CD4-positive, alpha-beta T cell treated with Interleukin-6 for 4 hours (primary cell): ENCODE data around the gene FAM177B.
A peak's percentile ranks its signal among the peaks of the same experiment; 100 is the strongest.

Experiments
- DNase-seq: peaks from one replicate; pipeline ENCODE4 v3.0.0-alpha.2; 2020; ENCODE audit warnings: mixed read lengths

The FAM177B gene

DNA sequence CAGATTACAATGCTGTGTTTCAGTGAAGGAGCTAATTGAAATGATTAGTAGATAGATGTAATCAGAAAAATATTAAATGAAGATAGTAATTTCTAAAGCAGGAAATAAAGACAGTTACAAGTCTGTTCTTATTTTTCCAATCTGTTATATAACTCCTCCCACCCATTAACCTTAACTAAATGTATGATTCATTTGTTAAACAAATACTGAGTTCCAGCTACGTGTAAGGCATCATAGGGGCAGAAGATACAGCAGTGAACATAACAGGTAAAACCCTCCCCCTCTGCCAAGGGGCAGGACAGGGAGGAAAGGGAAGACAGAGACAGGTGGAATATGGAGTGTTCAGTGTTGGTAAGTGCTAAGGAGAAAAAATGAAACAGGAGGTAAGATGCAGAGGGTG is at the start of gene FAM177B:
Gene FAM177B, plus strand, starts transcription at position 231 of the 400 bp plus-strand sequence. CDS start 9,344 bp downstream, outside the sequence.
- DNase-seq = no peak

DNA sequence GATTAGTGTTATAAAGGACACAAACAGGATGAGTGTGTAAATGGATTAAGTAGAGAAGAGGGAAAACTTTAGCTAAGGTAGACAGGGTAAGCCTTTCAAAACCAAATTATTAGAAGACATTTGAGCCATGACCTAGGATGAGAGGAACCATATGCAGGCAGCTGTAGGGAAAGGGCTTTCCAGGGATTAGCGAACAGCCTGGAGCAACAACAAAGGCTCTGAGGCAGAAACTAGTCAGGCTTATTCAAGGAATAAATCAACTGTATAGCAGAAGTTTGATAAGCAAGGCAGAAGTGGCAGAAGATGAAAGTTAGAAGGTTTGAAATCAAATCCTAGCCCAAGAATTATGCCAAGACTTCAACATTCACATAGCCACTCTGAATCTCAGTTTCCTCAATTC is 46.0 kb upstream of the FAM177B start:
- DNase-seq = no peak

DNA sequence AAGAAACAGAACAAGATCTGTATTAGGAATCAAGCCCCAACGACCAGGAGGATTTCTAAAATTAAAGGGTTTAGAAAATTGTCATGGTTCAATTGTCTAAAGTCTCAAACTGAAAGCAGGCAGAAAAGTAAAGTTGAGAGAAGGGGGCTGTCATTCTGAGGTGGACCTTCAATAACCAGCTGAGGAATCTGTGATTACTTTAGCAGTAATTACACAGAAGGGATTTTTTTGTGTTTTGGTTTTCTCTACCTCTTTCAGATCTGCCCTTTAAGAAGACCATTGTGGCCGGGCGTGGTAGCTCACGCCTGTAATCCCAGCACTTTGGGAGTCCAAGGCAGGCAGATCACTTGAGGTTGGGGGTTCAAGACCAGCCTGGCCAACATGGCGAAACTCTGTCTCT is 42.1 kb upstream of the FAM177B start:
- no peak for DNase-seq

DNA sequence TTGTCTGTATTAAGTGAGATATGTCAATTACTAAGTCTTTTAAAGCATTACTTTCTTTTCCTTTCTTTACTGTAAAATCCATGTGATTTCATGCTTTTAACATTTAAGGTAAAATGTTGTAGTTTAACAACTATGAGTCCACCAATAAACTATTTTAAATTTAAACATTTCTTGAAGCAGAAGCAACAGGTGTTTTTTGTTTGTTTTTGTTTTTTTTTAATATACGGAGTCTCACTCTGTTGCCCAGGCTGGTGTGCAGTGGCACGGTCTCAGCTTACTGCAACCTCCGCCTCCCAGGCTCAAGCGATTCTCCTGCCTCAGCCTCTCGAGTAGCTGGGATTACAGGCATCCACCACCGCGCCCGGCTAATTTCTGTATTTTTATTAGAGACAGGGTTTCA is 40.3 kb upstream of the FAM177B start:
- DNase-seq = no peak

DNA sequence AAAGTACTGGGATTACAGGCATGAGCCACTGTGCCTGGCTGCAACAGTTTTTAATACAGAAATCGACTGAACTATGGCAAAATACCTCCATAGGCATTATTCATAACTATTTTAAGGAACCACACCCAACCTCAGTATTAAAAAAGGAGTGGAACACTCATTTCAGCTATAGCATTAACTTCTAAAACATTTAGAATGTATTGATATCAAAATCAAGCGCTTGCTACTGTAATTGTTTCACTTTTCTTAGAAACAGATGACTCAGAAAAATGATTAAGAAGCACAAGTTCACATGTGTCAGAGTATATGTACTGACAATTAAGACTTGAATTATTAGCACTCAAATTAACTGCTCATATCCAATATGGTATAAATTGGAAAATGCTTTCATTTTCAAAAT is 39.8 kb upstream of the FAM177B start:
- DNase-seq = no peak

DNA sequence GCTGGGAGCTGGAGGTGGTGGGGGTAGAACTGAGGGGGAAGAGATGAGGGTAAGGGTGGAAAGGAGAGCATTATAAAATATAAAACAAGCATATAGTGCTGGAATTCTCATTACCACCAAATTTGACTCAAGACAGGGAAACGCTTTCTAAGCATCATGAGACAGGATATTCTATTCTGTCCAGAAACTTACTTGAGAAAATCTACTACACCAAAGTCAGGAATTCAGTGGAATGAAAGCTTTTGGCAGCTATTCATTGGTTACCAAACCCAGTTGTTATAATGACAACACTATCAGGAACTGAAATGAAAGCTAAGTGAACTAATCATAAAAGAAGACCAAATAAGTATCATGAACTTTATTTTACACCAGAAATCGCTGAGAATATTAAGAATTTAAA is 39.2 kb upstream of the FAM177B start:
- no peak for DNase-seq

DNA sequence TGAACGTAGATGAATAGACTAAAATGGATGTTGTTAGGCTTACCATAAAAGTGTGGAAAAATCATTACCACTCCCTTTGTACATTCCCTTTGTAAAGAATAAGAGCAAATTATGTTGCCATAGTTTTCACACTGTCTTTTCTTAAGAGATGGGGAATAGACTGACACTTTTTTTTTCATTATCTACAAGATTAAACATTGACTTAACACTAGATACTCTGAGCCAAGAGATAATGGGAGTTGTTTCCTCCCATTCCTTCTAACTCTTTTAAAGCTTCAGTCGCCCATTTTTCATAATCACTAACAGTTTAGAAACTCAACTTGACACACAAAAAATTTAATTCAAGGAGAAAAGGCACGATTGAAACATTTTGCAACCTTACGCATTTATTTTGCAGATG is 34.8 kb upstream of the FAM177B start:
- no peak for DNase-seq

DNA sequence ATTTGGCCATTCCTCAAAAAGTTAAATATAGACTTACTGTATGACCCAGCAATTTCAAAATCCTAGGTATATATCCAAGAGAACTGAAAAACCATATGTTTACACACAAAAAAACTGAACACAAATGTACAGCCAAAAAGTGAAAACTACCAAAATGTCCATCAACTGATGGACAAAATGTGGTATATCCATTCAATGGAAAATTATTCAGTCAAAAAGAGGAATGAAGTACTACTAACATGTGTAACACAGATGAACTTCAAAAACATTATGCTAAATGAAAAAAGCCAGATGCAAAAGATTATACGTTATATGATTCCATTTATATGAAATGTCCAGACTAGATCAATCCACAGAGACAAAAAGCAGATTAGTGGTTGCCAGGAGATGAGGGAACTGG is 32.7 kb upstream of the FAM177B start:
- DNase-seq = no peak

DNA sequence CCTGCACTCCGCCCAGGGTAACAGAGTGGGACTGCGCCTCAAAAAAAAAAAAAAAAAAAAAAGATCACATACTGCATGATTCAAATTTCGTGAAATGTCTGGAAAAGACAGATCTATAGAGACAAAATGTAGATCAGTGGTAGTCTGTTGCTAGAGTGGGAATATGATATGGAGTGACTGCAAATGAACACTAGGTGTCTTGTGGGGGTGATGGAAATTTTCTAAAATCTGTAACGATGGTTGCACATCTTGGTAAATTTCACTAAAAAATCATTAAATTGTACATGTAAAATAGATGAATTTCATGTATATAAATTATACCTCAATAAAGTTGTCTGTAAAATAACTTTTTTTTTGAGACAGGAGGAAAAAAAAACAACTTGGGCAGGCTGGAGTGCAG is 30.2 kb upstream of the FAM177B start:
- DNase-seq = no peak

DNA sequence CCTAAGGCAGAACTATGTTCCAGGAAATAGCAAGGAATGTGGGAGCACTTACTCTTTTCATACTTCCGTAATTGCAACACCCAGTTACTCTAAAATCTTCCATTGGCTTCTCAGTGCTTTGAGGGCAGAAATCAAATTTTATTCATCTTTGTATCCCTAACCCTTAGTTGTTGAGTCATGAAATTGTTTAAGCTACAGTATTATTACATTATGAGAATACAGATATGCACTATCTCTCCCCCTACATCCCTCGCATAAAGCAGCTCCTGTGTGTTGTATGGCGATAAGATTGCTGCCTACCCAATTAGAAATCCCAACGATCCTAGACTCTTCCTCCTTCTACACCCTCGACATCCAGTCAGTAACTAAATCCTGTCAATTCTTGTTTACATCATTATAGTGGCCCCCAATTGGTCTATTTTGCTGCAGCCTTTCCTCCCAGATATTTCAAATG is 27.3 kb upstream of the FAM177B start:
- DNase-seq = no peak

DNA sequence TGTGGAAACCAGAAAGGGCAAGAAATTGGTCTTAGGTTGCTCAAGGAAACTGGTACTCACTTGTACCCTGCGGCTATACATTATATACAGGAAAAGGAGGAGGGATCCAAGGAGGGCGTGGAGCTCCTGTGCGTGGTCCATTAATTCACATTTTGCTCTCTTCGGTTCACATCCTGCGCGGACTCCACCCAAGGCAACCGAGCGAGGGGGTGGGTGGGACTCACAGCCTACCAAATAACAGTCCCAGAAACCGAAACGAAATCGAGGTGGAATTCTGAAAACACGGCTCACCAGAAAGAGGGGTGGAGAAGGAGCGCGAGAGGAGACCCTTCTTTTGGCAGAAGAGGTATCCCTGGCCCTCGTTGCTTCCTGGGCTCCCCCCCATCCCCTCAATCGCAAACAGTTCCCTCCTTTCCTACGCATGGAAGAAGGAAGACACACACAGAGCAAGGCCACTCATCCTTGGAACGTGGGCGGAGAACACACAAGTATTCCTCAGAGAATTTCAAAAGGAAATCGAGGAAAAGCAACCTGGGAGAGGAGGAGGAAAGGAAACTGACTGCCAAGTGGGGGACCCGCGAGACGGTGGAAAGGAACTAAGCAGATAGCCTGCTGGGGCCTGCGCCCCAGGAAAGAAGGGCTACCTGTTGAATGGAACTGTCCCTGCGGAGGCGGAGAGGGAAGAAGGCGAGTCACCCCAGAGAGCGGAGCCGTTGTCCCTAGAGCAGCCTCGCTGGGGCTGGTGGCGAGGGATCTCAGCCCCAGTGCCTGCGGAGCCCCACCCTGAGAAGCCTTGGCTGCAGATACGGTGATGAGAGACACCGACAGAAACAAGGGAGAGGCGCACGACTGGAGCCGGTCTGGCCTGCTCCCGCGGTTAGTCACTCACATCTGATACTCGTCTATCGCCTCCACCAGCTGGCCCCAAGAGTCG is 25.4 kb upstream of the FAM177B start:
- peak; percentile 78 for DNase-seq

DNA sequence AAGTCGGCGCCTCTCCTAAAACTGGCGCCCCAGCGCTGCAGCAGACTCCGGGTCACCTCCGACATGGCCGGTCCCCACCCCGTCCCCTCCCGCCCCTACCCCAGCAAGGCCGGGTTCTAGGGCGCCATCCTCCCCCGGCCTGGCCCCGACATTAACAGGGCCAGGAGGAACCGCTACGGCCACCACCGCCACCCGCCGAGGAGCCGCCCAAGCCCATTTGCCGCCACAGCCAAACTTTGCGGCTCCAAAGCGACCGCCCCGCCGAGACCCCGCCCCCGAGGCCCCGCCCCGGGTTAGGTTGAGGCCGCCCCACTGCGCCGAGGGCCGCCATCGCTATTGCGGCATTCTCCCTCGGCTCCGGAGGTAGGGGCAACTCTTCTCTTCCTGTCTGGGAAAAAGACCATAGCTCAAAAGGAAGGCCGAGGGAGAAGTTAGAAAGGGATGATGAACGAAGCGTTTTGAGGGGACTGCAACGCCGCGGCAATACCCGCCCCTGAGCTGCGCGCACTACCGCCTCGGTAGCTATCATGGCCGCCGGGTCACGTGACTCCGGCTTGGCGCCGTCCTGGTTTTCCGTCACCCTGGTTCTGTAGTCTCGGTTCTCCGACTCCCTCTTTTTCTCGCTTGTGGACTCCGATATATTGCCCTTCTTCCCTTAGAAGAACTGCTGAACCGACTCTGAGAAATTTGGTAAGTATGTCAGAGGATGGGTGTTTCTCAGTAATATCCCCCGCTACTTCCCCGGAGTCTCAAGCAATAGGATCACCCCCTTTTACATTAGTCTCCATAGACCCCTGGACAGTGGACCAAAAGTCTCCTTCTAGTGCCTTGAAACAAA is 24.5 kb upstream of the FAM177B start, which contains the start of the genes AIDA and BROX:
Gene AIDA, minus strand, starts transcription at position 239 of the 838 bp plus-strand sequence. Its CDS starts 174 bp downstream, at position 65.
Gene BROX, plus strand, starts transcription at position 312 of the 838 bp plus-strand sequence. CDS start 3,136 bp downstream, outside the sequence.
- DNase-seq = peak; percentile 97

DNA sequence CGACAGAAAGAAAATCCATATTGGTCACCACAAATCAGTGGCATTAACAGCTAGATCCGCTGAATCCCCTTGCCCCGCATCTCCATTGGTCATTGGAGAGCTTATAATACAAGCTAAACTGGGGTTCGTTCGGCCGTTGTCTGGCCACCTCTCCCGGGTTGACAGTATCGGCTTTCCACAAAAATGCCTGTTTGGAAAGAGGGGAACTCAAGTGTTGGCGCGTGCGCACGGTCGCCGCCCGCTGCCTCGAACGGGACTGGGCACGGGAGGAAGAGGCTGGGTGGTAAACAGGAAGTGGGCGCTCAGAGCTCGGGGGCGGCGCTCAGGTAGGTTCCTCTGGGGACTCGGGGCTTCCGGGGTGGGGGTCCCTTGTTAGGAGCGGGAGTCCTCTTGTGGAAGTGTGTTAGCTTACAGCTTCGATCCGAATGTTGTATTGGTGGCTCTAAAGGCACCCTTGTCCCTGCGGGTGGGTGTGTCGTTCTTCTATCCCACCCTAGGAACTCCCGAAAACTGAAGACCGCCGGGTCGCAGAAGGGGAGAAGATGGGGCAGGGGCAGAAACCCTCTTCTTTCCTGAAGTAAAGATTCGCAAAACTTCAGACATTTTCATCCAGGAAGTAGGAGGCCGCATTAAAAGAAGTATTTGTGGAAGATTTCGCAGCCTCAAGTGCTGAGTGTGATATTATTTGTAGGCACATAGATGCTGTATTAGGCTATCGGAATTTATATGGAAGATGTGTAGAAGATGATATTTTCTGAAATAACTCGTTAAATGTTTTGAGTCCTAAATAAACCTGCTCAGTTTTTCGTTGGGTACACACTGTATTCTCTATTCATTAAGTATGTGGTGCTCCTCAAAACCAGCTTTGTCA is 23.7 kb upstream of the FAM177B start:
- DNase-seq = peak; percentile 96

DNA sequence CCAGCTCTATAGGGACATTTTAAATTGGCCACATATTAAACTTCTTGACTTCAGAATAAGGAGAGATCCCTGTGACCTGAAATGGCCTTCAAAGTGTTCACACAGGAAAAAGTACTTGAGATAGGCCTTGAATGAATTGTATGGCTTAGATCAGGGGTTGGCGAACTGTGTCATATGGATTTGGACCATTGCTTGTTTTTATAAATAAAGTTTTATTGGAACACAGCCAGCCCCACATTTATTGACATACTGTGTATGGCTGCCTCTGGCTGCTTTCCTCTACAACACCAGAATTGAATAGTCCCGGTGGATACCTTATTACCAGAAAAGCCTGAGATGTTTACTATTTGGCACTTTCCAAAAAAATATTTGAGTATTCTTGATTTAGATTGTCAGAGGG is 20.6 kb upstream of the FAM177B start:
- DNase-seq = no peak

DNA sequence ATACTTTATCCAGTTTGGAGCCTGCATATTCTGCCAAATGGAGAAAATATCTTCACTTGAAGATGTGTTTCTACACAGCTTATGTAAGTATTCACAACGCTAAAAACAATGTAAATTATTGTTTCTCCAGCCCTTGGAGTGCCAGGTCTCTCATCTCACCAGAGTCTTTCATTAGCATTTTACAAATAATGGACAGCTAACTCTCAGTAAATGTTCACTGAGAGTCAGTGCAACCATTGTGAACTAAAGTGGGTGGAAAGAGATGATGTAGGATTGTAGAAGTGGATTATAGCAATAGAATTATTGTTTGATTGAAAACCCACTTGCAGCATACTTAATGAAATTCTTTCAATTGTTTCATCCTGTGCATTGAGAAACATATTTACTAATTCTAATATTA is 8.3 kb upstream of the FAM177B start:
- DNase-seq = no peak

DNA sequence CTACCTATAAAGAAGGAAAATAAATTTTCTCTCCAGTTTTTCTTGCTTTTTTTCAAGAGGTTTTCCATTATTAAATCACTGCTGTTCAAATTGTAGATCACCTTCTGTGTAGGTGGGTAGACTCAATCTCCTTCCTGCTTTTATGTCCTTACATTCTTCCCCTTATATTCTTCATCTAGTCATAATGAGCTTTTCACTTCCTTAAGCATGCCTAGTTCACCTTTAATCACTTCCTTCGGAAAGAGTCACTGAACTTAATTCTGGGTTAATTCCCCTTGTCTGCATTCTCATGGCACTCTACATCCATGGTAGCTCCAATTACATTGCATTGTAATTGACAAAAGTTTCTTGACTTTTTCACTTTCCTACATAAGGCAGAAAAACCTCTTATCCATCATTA is 6.1 kb upstream of the FAM177B start:
- DNase-seq = no peak

DNA sequence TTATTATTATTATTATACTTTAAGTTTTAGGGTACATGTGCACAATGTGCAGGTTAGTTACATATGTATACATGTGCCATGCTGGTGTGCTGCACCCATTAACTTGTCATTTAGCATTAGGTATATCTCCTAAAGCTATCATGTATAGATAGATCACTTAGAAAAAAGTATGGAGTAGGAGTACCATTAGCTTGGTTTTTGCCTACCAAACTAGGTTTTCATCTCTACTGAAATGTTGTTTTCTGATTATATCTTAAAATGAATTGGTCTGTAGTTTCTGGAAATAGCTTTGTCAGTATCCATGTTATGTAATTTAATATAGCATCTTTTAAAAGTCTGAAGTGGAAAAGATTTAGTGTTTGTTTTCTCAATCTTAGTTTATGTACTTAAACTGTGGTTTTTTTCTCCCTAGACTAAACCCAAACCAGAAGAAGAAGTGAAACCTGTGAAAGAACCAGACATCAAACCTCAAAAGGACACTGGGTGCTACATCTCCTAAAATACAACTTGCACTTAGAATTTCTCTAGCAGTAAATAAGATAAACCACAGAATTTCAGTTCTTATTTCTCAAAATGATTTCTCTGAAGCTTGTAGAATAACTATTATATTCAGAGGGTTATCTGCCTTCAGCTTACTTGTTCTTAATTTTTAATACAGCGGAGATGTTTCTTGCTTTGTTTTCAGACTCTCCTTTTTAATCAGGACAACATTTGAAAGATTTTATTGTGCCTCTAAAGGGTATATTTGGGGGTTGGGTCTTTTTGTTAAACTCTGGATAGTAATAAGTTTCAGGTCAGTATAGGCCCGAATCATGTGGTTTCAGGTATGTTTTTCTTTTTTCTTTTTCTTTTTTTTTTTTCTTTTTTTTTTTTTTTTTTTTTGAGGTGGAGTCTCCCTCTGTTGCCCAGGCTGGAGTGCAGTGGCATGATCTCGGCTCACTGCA is 4.5 kb upstream of the FAM177B start:
- DNase-seq = no peak

DNA sequence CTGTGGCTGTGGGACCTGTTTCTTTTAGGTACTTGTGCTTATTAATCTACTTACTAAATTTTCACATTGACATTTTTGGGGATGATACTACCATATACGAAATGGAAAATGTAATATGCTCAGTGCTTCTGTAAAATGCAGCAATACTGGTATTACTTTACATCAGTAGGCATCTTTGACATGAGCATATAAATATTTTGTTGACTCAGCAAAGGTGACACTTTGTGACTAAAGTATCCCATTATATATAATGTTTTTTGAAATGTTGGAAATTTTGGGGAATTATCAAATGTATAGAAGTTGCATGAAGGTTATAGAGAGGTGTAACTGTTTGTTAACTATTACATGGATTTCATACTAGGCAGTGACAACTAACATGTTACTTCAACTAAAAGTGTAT is 2.3 kb upstream of the FAM177B start:
- no peak for DNase-seq

DNA sequence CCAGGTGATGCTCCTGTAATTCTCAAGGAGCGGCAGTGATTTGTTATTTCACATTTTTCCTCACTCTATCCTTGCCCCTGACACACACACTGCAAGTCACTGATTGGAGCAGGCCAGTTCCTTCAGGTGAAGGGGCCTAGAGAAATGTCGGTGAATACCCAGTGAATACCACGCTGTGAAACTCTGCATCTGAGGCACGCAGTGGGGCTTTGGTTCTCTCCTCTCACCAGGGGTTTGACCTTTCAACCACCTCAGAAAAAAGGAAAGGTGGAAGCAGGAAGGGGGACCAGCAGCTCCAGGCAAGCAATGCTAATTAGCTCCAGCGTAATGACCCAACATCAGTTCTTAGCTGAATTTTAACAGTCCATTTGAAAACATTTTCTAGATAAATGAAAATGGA is 532 bp upstream of the FAM177B start:
- DNase-seq = no peak

DNA sequence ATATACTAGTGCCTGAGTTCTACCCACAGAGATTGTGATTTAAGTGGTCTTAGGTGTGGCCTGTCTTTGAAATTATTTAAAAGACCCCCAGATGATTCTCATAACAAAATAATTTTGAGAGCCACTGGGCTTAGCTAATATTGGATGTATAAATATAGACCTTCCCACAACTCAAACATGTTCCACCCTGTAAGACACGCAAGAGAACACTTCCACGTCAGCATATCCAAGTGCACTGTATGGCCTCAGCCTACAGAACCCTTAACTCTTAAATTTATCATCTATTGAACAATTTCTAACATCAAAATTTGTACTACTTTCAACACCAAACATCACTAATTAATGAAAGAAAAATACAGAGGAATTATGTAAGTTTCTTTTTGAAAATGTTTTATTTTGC is 2.5 kb downstream of the FAM177B start:
- DNase-seq = no peak

DNA sequence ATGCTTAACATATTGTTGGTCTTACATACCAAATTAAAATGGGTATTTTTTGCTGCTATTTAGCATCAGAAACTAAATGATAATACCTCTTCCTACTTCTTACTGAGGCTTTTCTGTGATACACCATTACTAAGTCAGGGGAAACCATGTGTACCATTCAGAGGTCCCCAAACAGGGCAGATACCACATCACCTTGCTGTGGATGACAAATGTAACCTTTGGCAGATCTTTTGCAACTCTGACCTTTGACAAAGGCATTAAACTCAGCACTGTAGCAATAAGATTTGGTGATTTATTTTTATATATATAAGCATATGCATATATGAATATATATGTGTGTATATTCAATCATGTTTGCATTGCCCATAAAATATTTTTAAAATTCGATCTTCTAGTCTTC is 2.9 kb downstream of the FAM177B start:
- no peak for DNase-seq
